ENCODE results near the gene TXNDC16. TPM values are rescaled to one million over a fixed set of nuclear protein-coding genes. Genes with fewer than 3 reads are reported as not detected.

TXNDC16 gene
- total and polyA plus RNA-seq, 9 of the 15 experiments (the other 6 are each of a cell fraction or from before 2014, with no cell fraction given), result 1.8 to 6.2 (median 4.9) TPM

- Histone ChIP-seq H3K27ac (ENCODE audit: extremely low read depth, low read depth, low read length) (peak overlapping the region; percentile 69; the same call in 2 of the 3 replicates), H3K9ac (ENCODE audit: insufficient read depth in 1 of 2, low read depth in 2 of 2, low read length in 2 of 2) (peak overlapping the region in 1 of 2 experiments; percentile 72; a peak in 2 of 4 replicates), H3K4me1 (replicated peaks in 1 of 2; ENCODE audit: control insufficient read depth in 2 of 2, insufficient read depth in 2 of 2, low read length in 2 of 2) (peaks cover 12 to 22% of the 10 kb centered on the region in 2 experiments), H3K27me3 (ENCODE audit: control insufficient read depth in 2 of 2, insufficient read depth in 2 of 2, low read length in 2 of 2) (no peaks in the 10 kb centered on the region), H2AFZ (ENCODE audit: low read depth, low read length) (peak overlapping the region; percentile 41), H4K20me1 (replicated peaks; ENCODE audit: control insufficient read depth, insufficient read depth, low read length) (no peaks in the 10 kb centered on the region), H3K9me3 (replicated peaks; ENCODE audit: control insufficient read depth, insufficient read depth, low read depth, low read length) (no peaks in the 10 kb centered on the region; the same call in 1 of the 2 replicates), H3K4me2 (ENCODE audit: insufficient read depth, low read length) (peak overlapping the region; percentile 82), H3K9me1 (ENCODE audit: control insufficient read depth, insufficient read depth, low read length) (no peaks in the 10 kb centered on the region), H3K79me2 (ENCODE audit: control insufficient read depth, insufficient read depth, low read length) (peaks cover 47% of the 10 kb centered on the region), H3K4me3 (peak overlapping the region; percentile 54), H3K36me3 (ENCODE audit: control insufficient read depth, insufficient read depth, low read length) (no peaks in the 10 kb centered on the region; the same call in 2 of the 3 replicates)
- intact Hi-C loops (cut with micrococcal nuclease), result loop anchor here (5.0 kb wide), 1 partner anchor 141 kb away; no protein-coding TSS in a partner anchor
- ChIA-PET POLR2A (interaction anchor here (0.9 to 1.9 kb wide), 4 partner anchors 11 to 178 kb away, joined by 3 to 5 read pairs (median 3); partner anchors contain the start of gene STYX), CTCF (ENCODE audit: low intra/inter-chr PET ratio) (no interaction called here)
- no TSS peak for BruUV-seq (replicated peaks)
- no peak for ATAC-seq
- peak; percentile 11 for FAIRE-seq
- in situ Hi-C loops (cut with MboI), result no loop called here
- DNase-seq (ENCODE audit: extremely low read depth in 1 of 4, low spot score in 3 of 4), result no peak
- TF ChIP-seq ZNF121 (CRISPR knock-in tag; conservative IDR thresholded peaks at IDR 0.05) (0 out of 2 replicates have a peak, but pooled peaks have one; percentile 11), SRSF1 (IDR thresholded peaks at IDR 0.05; ENCODE audit: low read depth, low read length) (no peak), ZKSCAN3 (CRISPR knock-in tag; IDR thresholded peaks at IDR 0.05) (no peak), ZFP30 (CRISPR knock-in tag; IDR thresholded peaks at IDR 0.05; ENCODE audit: borderline replicate concordance) (no peak), ZNF277 (CRISPR knock-in tag; IDR thresholded peaks at IDR 0.05; ENCODE audit: borderline replicate concordance) (no peak), CEBPG (CRISPR knock-in tag; IDR thresholded peaks at IDR 0.05) (no peak), CEBPG (tag; conservative IDR thresholded peaks at IDR 0.05 in 1 of 2, IDR thresholded peaks at IDR 0.05 in 1 of 2) (no peak), FIP1L1 (IDR thresholded peaks at IDR 0.05; ENCODE audit: low read depth, low read length, poor library complexity, severe bottlenecking) (no peak)
- WGBS (ENCODE audit: insufficient coverage, low coverage, missing lambda C conversion rate), result 0% methylated on average over 3 of the region's 6 CpGs
Measured at GRCh38 chr14:52551205-52551604, 1.1 kb downstream of the TXNDC16 start.

Measured in K562 (cell line).